HG03066 (cell line): ENCODE data around the gene GPATCH1.
"Not testable (repeated sequence)": the region's sequence is repeated elsewhere in the genome, so short reads cannot be mapped to it uniquely, and the experiment has no call there.

ENCODE experiments used
- ATAC-seq: cut with Tn5 transposase; IDR thresholded peaks from one replicate; pipeline ENCODE4 v1.9.1; 2021; ENCODE audit warnings: low read depth; ENCODE audit not compliant: unreplicated experiment

Gene GPATCH1

DNA sequence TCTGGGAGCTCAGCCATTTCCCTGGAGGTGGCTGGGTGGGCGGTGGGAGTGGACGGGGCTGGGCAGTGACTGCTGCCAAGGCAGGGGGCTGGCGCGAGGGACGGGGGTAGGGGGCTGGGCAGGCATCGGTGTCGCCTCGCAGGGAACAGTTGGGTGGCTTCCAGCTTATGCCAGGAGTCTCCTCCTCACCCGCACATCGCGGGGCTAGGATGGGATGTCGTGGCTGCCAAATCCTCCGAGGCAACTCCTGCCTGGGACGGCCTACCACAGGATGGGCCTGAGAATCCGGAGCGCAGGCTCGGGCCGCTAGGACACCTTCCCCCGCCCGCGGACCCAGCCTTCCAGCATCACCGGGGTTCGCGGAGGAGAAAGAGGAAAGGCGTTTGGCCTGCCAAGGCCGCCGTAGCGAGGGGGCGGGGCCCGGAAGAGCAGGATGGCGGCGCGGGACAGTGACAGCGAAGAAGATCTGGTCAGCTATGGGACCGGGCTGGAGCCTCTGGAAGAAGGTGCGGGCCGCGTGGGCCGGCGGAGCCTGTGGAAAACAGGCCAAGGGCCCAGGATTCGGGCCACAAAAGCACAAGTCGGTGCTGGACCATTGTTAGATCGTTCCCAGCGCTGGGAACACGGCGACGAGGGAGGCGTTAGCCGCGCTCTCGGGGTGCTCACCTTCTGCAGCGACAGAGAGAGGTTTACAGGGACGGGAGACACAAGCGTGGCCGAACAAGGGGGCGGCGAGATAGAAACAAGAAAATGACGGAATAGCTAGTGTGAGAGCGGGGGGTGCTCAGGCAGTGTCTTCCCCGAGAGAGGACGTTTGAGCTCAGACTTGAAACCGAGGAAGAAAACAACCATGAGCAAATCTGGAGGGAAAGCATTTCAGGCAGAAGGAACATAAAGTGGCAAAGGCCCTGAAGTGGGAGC is at the start of gene GPATCH1:
GPATCH1 (plus strand) TSS at position 421 of the 921 bp plus-strand sequence; CDS start at position 434, 13 bp downstream.
- ATAC-seq, result peak; percentile 85

DNA sequence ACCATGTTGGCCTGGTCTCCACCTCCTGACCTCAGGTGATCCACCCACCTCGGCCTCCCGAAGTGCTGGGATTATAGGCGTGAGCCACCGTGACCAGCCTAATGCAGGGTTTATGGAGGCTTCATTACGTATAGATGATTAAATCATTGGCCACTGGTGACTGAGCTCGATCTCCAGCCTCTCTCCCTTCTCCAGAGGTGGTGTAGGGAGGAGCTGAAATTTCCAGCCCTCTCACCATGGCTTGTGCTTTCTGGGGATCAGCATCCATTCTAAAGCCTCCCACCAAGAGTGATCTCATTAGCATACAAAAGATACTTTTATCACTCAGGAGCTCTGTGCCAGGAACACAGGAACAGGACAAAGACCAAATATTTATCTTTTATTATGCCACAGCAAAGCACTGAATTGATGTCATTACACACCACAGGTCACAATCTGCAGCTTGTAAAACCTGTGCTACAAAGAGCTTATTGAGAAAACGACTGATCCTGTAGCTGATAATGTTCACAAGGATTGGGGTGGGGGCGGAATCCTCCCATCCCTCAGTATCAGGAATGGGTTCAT is 48.7 kb upstream of the GPATCH1 start:
- no peak for ATAC-seq

- ATAC-seq, result no peak
These were observed 45.5 kb upstream of the GPATCH1 start for GRCh38 chr19:33035461-33035860.

- ATAC-seq, result not testable (repeated sequence)
These were observed 44.4 kb upstream of the GPATCH1 start for GRCh38 chr19:33036370-33037167.

- ATAC-seq, result not testable (repeated sequence)
These were observed 43.6 kb upstream of the GPATCH1 start for GRCh38 chr19:33037168-33038025.

DNA sequence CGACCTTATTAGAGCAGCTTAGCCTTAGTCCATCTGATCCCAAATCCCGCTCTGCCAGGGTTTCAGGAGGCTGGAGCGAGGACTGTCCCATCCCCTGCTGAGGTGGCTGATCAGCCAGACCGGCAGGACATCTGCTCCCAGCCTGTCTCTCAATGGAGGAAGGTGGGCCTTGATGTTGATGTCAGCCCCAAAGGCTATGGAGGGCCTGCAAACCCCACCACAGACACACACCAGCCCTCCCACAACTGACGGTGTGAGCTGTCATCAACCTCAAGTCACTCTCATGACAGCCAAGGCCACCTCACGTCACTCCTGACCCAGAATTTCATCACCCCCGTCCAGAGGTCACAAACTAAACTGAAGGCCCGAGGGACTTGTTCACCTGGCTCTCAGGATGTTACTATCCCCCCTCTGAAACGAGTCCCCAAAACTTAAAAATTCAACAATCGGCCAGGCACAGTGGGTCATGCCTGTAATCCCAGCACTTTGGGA is 41.8 kb upstream of the GPATCH1 start:
- no peak for ATAC-seq

- ATAC-seq, result no peak
These were observed 41.2 kb upstream of the GPATCH1 start for GRCh38 chr19:33039815-33040214.

GRCh38 chr19:33040994-33041827 is 39.8 kb upstream of the GPATCH1 start:
- ATAC-seq, result no peak

DNA sequence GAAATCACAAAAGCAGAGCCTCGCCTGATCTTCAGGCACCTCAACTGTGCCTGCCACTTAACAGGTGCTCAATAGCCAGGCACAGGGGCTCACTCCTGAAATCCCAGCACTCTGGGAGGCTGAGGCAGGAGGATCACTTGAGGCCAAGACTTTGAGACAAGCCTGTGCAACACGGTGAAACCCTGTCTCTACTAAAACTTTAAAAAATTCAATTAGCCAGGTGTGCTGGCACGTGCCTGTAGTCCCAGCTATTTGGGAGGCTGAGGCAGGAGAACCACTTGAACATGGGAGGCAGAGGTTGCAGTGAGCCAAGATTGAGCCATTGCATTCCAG is 39.2 kb upstream of the GPATCH1 start:
- not testable (repeated sequence) for ATAC-seq

- no peak for ATAC-seq
These were observed 33.6 kb upstream of the GPATCH1 start for GRCh38 chr19:33047422-33047821.

DNA sequence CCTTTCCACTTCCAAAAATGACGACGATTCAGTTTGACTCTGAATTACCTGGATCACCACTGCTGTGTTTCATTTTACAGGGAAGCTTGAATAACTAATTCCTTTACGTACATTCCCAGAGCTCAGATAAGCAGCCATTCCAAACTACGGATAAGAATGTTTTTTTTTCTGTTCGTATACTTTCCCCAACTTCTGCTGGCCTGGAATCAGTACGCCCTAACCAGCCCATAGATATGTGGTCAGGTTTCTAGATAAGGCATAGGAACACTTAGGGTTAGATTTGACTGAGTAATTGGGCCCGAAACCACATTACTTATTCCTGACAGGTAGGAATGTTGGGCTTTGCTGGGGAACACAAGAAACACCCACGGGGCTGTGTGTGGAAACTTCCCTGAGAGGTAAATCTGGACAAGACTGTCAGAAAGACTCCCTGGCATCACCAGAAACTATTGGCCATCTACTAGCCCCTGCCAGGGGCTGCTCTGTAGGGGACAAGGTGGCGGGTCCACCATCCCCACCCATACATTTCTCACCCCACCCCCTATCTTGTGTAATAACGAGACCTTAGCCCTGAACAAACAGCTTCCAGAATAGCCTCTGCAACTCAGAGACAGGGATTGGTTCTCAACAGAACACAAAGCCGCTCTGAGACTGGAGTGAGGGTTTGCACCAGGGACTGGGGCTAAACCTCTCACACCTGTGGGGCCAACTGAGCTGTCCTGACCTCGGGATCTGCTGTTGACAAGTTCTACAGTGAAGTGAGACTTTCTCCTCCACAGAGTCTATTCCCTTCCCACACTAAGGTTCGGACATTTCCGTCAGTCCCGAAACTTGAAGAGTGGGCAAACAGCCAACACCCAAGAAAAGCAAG is 31.9 kb upstream of the GPATCH1 start:
- no peak for ATAC-seq

- no peak for ATAC-seq
These were observed 30.9 kb upstream of the GPATCH1 start for GRCh38 chr19:33050110-33050509.

DNA sequence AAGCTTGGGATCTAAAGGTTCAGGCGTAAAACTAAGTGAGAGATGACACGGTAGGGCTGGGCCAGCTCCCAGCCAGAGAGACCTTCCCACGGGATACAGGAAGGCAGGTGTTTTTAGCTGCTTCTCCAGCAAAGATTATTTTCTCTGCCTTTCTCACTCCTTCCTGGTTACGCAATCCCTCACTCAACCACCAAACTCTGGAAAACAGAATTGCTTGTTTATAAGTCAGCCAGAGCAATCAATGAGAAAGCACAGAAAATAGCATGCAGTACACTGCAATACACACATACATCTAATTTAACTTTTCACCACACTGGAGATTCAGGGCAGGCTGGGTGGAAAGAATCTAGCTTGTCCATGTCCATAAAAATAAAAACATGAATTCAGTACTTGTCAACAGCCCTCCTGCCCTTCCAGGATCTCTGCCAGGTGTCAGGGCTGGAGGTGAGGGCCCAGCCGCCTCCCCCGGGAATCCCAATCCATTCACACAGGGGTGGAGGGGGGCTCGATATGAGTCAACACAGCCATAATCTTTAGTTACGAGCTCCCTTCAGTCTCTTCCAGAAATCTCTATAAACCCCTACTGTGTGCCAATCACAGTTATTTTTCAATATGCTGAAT is 28.5 kb upstream of the GPATCH1 start:
- no peak for ATAC-seq

DNA sequence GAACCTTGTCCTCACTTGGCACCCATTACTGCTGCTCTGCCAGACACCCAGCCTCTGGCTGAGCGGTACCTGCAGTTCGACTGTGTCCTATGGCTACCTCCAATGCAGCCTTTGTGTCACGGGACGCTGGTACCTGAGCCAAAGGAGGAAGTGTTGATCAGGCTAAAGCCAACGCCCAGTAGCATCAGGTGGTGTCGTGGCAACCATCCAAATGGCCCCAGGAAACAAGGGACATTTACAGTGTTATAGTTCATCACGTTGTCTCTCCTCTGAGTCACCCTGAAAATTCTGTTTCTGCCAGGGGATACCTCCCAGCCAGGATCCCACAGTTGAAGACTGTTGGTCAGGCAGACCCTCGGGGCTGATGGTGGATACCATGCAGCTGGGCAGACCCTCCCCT is 26.4 kb upstream of the GPATCH1 start:
- ATAC-seq, result no peak

DNA sequence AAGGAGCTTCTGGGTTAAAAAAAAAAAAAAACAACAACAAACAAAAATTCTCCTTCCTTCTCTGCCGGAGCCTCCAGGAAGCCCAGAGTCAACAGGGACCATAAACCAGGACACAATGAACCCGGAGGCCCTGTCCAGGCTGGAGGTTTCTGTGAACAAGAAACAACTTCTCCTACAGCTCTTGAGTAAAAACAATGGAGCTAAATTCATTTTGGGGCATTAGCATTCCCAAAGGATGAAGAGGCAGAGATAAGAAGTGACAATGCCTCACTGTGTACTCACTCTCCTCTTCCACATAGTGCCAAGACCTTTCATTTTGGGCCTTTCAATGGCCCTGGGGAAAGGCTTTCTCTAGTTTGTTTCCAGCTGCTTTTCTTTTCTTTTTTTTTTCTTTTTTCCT is 25.3 kb upstream of the GPATCH1 start:
- no peak for ATAC-seq

- ATAC-seq, result no peak
These were observed 20.4 kb upstream of the GPATCH1 start for GRCh38 chr19:33060586-33060985.

DNA sequence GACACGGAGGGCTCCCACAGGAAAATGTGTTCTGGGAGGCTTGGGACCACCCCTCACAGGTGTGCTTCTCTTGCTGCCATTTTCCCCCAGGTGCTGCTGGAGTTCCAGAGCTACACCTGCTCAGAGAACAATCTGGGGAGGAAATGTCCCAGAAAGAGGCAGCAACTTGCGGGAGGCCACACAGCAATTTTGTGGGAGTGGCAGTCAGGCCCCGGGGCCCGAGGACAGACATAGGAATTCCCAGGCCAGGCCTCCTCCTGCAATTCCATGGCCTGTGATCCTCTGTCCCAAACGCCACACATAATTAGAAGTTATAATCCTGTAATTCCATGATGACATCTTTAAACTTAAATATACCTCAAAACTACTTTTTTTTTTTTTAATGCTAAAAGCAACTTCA is 18.1 kb upstream of the GPATCH1 start:
- no peak for ATAC-seq

DNA sequence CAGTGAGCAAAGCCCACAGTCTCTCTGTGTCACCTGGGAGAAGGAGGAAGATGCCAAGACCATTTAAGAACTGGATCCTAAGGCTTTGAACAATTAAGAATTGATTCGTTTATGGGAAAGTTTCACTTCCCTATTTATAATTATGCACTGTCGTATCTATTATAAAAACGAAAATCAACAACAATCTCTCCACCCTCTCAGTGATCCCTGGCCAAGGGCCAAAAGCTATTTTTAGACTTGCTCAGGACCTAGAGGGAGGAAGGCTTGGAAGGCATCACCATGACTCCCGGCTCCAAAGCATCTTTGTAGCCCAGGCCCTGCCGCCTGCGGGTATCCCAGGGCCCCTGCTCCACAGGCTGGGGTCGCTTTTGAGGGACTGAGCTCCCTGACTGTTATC is 17.6 kb upstream of the GPATCH1 start:
- ATAC-seq, result no peak
